AML-193 (cell line): ENCODE data around the gene SPA17.

Source experiments
- DNase-seq, 2 experiments: peaks; one replicate each; lab custom pipeline; 2025; lab: John Stamatoyannopoulos, UW

SPA17 gene

GRCh38 chr11:124724979-124725718 is 51.4 kb downstream of the SPA17 start:
- no peak for DNase-seq

GRCh38 chr11:124725719-124726105 is 52.0 kb downstream of the SPA17 start:
- DNase-seq, result peak; percentile 21 to 31

GRCh38 chr11:124727474-124727873 is 53.8 kb downstream of the SPA17 start:
- DNase-seq, result no peak

- no peak for DNase-seq
Observed at GRCh38 chr11:124728134-124728533, 54.4 kb downstream of the SPA17 start.

- no peak for DNase-seq
Observed at GRCh38 chr11:124729571-124729970, 55.9 kb downstream of the SPA17 start.

GRCh38 chr11:124732230-124732629 is 58.5 kb downstream of the SPA17 start:
- peak; percentile 52 to 53 for DNase-seq

GRCh38 chr11:124736736-124737135 is 63.0 kb downstream of the SPA17 start:
- DNase-seq, result peak; percentile 54 to 71

GRCh38 chr11:124737638-124738305 is 64.1 kb downstream of the SPA17 start:
- DNase-seq, result no peak

GRCh38 chr11:124738713-124739478 is 65.2 kb downstream of the SPA17 start:
- no peak for DNase-seq

- peak; percentile 31 for DNase-seq
Observed at GRCh38 chr11:124739479-124740276, 66.0 kb downstream of the SPA17 start, which contains the start of gene NRGN. Gene NRGN, plus strand, starts transcription at chr11:124739942. Its CDS starts 143 bp downstream, at chr11:124740085.

- peak; percentile 31 to 33 for DNase-seq
Observed at GRCh38 chr11:124740277-124740882, 66.7 kb downstream of the SPA17 start.

- no peak for DNase-seq
Observed at GRCh38 chr11:124742555-124742954, 68.9 kb downstream of the SPA17 start.

GRCh38 chr11:124743050-124743449 is 69.3 kb downstream of the SPA17 start:
- DNase-seq, result no peak

- no peak for DNase-seq
Observed at GRCh38 chr11:124745270-124745834, 71.6 kb downstream of the SPA17 start.

GRCh38 chr11:124745835-124746620 is 72.3 kb downstream of the SPA17 start:
- no peak for DNase-seq

GRCh38 chr11:124746621-124747243 is 73.0 kb downstream of the SPA17 start:
- peak; percentile 40 to 58 for DNase-seq
